SK-N-SH (cell line): ENCODE data around the gene PMVK. TPM values are rescaled to one million over a fixed set of nuclear protein-coding genes. Genes with fewer than 3 reads are reported as not detected.

ENCODE experiments used
- CTCF ChIA-PET: fragments of 300-600, 350-600 bp; formaldehyde crosslinking; extraction: SDS; loops from one replicate; lab custom pipeline; 2021; lab: Yijun Ruan, JAX
- POLR2A ChIA-PET: fragments of 350-600 bp; sonication (Branson Sonifier 250); formaldehyde crosslinking; extraction: SDS; loops from one replicate; lab custom pipeline; 2020; ENCODE audit warnings: antibody characterized with exemption, inconsistent platforms; lab: Yijun Ruan, JAX
- DNase-seq: peaks from one replicate; pipeline ENCODE4 v3.0.0; 2012
- H2AFZ ChIP-seq: fragments of 200-600 bp; sonication (generic); 2 replicates; pipeline ENCODE4 v1.8.1; 2016; ENCODE audit warnings: antibody characterized with exemption, mild to moderate bottlenecking, low read depth
- H3F3A ChIP-seq: fragments of 200-600 bp; sonication (generic); replicated peaks from 2 replicates; pipeline ENCODE3; 2016; ENCODE audit warnings: antibody characterized with exemption, mild to moderate bottlenecking; ENCODE audit not compliant: insufficient read depth
- H3K27ac ChIP-seq, 2 experiments: fragments of 200-500 bp in 1 of 2; fragments of 200-600 bp in 1 of 2; sonication (Bioruptor generic) in 1 of 2; sonication (generic), shearing (Covaris generic) in 1 of 2; 2 replicates each; pipeline versions ENCODE4 v1.5.1 to v1.6.1; 2014 to 2016; ENCODE audit warnings: low read depth in 2 of 2, inconsistent platforms in 1 of 2, low read length in 1 of 2, mild to moderate bottlenecking in 1 of 2, mixed read lengths in 1 of 2
- H3K27me3 ChIP-seq: fragments of 200-600 bp; sonication (generic), shearing (Covaris generic); 2 replicates; pipeline ENCODE4 v1.6.1; 2016; ENCODE audit warnings: mixed run types; ENCODE audit not compliant: insufficient read depth
- H3K36me3 ChIP-seq, 2 experiments: fragments of 200-500 bp in 1 of 2; fragments of 200-600 bp in 1 of 2; sonication (Bioruptor generic) in 1 of 2; sonication (generic) in 1 of 2; replicated peaks in 1 of 2; 2 replicates each; pipeline versions ENCODE3 to v1.5.1; 2014 to 2016; ENCODE audit warnings: low read length in 1 of 2, mild to moderate bottlenecking in 1 of 2; ENCODE audit not compliant: insufficient read depth in 2 of 2, control insufficient read depth in 1 of 2
- H3K4me1 ChIP-seq, 2 experiments: fragments of 200-500 bp in 1 of 2; fragments of 200-600 bp in 1 of 2; sonication (Bioruptor generic) in 1 of 2; sonication (generic), shearing (Covaris generic) in 1 of 2; 2 replicates each; pipeline versions ENCODE4 v1.5.1 to v1.6.1; 2014 to 2016; ENCODE audit warnings: low read depth in 1 of 2, low read length in 1 of 2, mixed run types in 1 of 2; ENCODE audit not compliant: insufficient read depth in 2 of 2, control insufficient read depth in 1 of 2
- H3K4me2 ChIP-seq: fragments of 200-600 bp; sonication (generic), shearing (Covaris generic); 2 replicates; pipeline ENCODE4 v1.6.1; 2017; ENCODE audit warnings: mixed run types
- H3K4me3 ChIP-seq, 2 experiments: fragments of 200-500 bp in 1 of 2; fragments of 200-600 bp in 1 of 2; sonication (Bioruptor generic) in 1 of 2; sonication (generic), shearing (Covaris generic) in 1 of 2; 2 replicates each; pipeline versions ENCODE4 v1.5.1 to v1.8.1; 2014 to 2016; ENCODE audit warnings: low read depth in 2 of 2, inconsistent platforms in 1 of 2, low read length in 1 of 2, mild to moderate bottlenecking in 1 of 2, mixed read lengths in 1 of 2, moderate library complexity in 1 of 2
- H3K79me2 ChIP-seq: fragments of 200-600 bp; sonication (generic); 2 replicates; pipeline ENCODE4 v1.8.1; 2017; ENCODE audit warnings: mild to moderate bottlenecking; ENCODE audit not compliant: insufficient read depth
- H3K9ac ChIP-seq: fragments of 200-600 bp; sonication (generic); 2 replicates; pipeline ENCODE4 v1.6.1; 2017; ENCODE audit warnings: mixed run types
- H3K9me2 ChIP-seq: fragments of 200-600 bp; sonication (generic); 2 replicates; pipeline ENCODE4 v1.6.1; 2017; ENCODE audit warnings: mixed run types
- H3K9me3 ChIP-seq: fragments of 200-600 bp; sonication (generic); 2 replicates; pipeline ENCODE4 v1.6.1; 2017; ENCODE audit warnings: mixed run types, mild to moderate bottlenecking, moderate library complexity
- H4K20me1 ChIP-seq: fragments of 200-600 bp; sonication (generic); 2 replicates; pipeline ENCODE4 v1.6.1; 2017; ENCODE audit warnings: mild to moderate bottlenecking, mixed run types; ENCODE audit not compliant: insufficient read depth
- JUND ChIP-seq: IDR thresholded peaks from 2 replicates; pipeline ENCODE4 v1.4.0; 2012
- MEF2A ChIP-seq: IDR thresholded peaks from 2 replicates; pipeline ENCODE4 v1.4.0; 2012; ENCODE audit warnings: low read depth, borderline replicate concordance
- MXI1 ChIP-seq: IDR thresholded peaks from 2 replicates; pipeline ENCODE4 v1.6.1; 2012; ENCODE audit warnings: mild to moderate bottlenecking, low read depth, low read length, improper control_type of control experiment
- NFIC ChIP-seq: IDR thresholded peaks from 2 replicates; pipeline ENCODE4 v1.4.0; 2012; ENCODE audit warnings: borderline replicate concordance
- RXRA ChIP-seq: IDR thresholded peaks from 2 replicates; pipeline ENCODE4 v1.4.0; 2012; ENCODE audit warnings: low read depth, mild to moderate bottlenecking, borderline replicate concordance
- TCF12 ChIP-seq: IDR thresholded peaks from 2 replicates; pipeline ENCODE4 v1.4.0; 2012
- WGBS: methylation state at CpG from one replicate; pipeline ENCODE4 v1.1.6; 2017; ENCODE audit warnings: low lambda C conversion rate; 5-methylcytosine and 5-hydroxymethylcytosine counted together
- polyA plus RNA-seq, 3 experiments: library from polyadenylated mRNA; depleted of rRNA; stranded (reverse); fragments of >200 nt; gene quantifications; 2 replicates each; pipeline ENCODE4 v1.2.3, GENCODE V29; 2012
- TF ChIP-seq, protein P1 (sequence below): IDR thresholded peaks from 2 replicates; pipeline ENCODE4 v1.4.0; 2012; ENCODE audit warnings: low read depth, borderline replicate concordance
- TF ChIP-seq, protein P2 (sequence below): IDR thresholded peaks from 2 replicates; pipeline ENCODE4 v1.4.0; 2012; ENCODE audit warnings: low read depth
- TF ChIP-seq, protein P3 (sequence below): fragments of 200-600 bp; sonication (generic); IDR thresholded peaks from 2 replicates; pipeline ENCODE4 v1.6.1; 2017; ENCODE audit warnings: antibody characterized with exemption, mild to moderate bottlenecking, moderate library complexity
- TF ChIP-seq, protein P4 (sequence below): IDR thresholded peaks from 2 replicates; pipeline ENCODE4; 2012
- TF ChIP-seq, protein P5 (sequence below): IDR thresholded peaks from 2 replicates; pipeline ENCODE4 v1.6.1; 2012; ENCODE audit warnings: mild to moderate bottlenecking, low read depth, low read length, moderate library complexity

Gene PMVK
- polyA plus RNA-seq, 1 of the 3 experiments (the other 2 are of a cell fraction) = 59.6 TPM

DNA sequence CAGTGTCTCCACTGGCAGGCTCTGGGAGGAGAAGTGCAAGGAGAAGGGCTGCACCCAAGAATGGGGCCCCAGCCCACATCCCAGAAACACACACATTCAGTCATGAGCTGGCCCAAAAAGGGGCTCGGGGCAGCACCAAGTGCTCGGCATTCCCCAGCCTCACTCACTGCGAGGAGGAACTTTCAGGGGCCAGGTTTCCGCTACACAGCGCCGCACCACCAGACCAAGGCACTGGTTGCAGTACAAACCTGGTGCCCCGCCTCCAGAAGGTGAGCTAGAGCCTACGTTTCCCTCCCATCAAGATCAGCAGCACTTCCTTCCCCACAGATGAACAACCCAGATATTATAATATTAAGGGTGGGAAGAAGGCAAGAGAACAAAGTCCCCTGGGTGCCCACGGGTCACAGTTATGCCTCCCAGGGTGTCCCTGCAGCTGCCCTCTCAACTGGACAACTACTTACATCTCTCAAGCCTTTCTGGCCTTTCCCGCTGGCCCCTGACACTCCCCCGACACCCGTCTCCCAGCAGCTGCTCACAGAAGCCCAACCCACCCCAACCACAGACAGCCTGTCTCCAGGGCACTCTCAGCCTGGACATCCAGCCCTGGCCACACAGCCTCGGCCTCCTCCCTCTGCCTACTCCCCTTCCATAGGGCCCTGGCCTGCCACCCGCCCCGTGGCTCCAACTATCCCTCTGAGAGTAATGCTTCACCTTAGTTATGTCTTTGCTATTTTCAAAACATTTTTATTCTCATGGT is 15.6 kb upstream of the PMVK start:
- Histone ChIP-seq H3K9me2 (no peaks in the 10 kb centered on the region), H4K20me1 (no peaks in the 10 kb centered on the region), H3K9me3 (no peaks in the 10 kb centered on the region), H3K4me2 (no peak overlapping the region), H2AFZ (no peak overlapping the region), H3K79me2 (no peaks in the 10 kb centered on the region)
- CTCF ChIA-PET = interaction anchor here (0.8 to 37.5 kb wide), 9 partner anchors 9 to 392 kb away, joined by 3 to 640 read pairs (median 4); partner anchors contain the start of genes LENEP, PMVK, PYGO2 and ZBTB7B
- peak; percentile 49 for DNase-seq
- WGBS = 76% methylated on average over 15 of the region's 15 CpGs
- TF ChIP-seq, protein P1, sequence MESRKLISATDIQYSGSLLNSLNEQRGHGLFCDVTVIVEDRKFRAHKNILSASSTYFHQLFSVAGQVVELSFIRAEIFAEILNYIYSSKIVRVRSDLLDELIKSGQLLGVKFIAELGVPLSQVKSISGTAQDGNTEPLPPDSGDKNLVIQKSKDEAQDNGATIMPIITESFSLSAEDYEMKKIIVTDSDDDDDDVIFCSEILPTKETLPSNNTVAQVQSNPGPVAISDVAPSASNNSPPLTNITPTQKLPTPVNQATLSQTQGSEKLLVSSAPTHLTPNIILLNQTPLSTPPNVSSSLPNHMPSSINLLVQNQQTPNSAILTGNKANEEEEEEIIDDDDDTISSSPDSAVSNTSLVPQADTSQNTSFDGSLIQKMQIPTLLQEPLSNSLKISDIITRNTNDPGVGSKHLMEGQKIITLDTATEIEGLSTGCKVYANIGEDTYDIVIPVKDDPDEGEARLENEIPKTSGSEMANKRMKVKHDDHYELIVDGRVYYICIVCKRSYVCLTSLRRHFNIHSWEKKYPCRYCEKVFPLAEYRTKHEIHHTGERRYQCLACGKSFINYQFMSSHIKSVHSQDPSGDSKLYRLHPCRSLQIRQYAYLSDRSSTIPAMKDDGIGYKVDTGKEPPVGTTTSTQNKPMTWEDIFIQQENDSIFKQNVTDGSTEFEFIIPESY = no peak
- no peak for TF ChIP-seq MXI1
- TF ChIP-seq TCF12 = no peak
- no peak for TF ChIP-seq JUND
- TF ChIP-seq NFIC = no peak
- TF ChIP-seq, protein P2, sequence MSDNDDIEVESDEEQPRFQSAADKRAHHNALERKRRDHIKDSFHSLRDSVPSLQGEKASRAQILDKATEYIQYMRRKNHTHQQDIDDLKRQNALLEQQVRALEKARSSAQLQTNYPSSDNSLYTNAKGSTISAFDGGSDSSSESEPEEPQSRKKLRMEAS = no peak
- TF ChIP-seq, protein P3, sequence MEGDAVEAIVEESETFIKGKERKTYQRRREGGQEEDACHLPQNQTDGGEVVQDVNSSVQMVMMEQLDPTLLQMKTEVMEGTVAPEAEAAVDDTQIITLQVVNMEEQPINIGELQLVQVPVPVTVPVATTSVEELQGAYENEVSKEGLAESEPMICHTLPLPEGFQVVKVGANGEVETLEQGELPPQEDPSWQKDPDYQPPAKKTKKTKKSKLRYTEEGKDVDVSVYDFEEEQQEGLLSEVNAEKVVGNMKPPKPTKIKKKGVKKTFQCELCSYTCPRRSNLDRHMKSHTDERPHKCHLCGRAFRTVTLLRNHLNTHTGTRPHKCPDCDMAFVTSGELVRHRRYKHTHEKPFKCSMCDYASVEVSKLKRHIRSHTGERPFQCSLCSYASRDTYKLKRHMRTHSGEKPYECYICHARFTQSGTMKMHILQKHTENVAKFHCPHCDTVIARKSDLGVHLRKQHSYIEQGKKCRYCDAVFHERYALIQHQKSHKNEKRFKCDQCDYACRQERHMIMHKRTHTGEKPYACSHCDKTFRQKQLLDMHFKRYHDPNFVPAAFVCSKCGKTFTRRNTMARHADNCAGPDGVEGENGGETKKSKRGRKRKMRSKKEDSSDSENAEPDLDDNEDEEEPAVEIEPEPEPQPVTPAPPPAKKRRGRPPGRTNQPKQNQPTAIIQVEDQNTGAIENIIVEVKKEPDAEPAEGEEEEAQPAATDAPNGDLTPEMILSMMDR = no peak
- TF ChIP-seq, protein P4, sequence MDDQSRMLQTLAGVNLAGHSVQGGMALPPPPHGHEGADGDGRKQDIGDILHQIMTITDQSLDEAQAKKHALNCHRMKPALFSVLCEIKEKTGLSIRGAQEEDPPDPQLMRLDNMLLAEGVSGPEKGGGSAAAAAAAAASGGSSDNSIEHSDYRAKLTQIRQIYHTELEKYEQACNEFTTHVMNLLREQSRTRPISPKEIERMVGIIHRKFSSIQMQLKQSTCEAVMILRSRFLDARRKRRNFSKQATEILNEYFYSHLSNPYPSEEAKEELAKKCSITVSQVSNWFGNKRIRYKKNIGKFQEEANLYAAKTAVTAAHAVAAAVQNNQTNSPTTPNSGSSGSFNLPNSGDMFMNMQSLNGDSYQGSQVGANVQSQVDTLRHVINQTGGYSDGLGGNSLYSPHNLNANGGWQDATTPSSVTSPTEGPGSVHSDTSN = no peak
- TF ChIP-seq, all 33 proteins: peak for 0
- POLR2A ChIA-PET = interaction anchor here (1.6 kb wide), 1 partner anchor 9 kb away, joined by 5 read pairs; the partner anchor contains the start of gene PYGO2
- Histone ChIP-seq H3K27ac (no peak overlapping the region), H3K36me3 (peaks cover 0 to 19% of the 10 kb centered on the region in 2 experiments), H3F3A (peaks cover 5% of the 10 kb centered on the region), H3K4me3 (no peak overlapping the region), H3K4me1 (peaks cover 0 to 42% of the 10 kb centered on the region in 2 experiments; a peak in 3 of 4 replicates), H3K9ac (no peak overlapping the region), H3K27me3 (no peaks in the 10 kb centered on the region)

DNA sequence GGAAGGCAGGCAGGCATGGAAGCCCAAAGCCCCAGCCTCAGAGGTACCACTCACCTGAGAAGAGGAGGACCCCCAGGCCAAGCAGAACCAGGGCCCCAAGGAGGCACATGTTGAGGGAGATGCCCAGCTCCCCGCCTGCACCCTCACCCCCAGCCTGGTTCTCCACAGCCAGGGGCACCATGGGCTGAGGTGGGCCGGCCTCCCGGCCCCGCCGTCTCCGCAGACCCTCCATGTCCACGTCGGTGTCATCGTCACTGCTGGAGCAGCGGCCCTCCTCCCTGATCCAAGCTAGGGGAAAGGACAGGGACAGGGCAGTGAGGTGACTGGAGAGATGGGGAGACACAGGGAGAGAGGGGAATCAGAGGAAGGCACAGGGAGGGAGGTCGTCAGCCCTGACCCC is 11.6 kb upstream of the PMVK start:
- no peaks in the 10 kb centered on the region for H3K9me3 ChIP-seq
- H4K20me1 ChIP-seq = no peaks in the 10 kb centered on the region
- no peak overlapping the region for H3K4me3 ChIP-seq
- H3K27ac ChIP-seq = no peak overlapping the region
- no peak overlapping the region for H3K4me2 ChIP-seq
- CTCF ChIA-PET = interaction anchor here (0.9 to 4.9 kb wide), 7 partner anchors 14 to 389 kb away, joined by 3 to 20 read pairs (median 4); partner anchors contain the start of genes ADAM15 and PYGO2
- H3K36me3 ChIP-seq = peaks cover 0 to 30% of the 10 kb centered on the region in 2 experiments
- H3K27me3 ChIP-seq = no peaks in the 10 kb centered on the region
- no peaks in the 10 kb centered on the region for H3K9me2 ChIP-seq
- no peak for DNase-seq
- TF ChIP-seq, protein P5, sequence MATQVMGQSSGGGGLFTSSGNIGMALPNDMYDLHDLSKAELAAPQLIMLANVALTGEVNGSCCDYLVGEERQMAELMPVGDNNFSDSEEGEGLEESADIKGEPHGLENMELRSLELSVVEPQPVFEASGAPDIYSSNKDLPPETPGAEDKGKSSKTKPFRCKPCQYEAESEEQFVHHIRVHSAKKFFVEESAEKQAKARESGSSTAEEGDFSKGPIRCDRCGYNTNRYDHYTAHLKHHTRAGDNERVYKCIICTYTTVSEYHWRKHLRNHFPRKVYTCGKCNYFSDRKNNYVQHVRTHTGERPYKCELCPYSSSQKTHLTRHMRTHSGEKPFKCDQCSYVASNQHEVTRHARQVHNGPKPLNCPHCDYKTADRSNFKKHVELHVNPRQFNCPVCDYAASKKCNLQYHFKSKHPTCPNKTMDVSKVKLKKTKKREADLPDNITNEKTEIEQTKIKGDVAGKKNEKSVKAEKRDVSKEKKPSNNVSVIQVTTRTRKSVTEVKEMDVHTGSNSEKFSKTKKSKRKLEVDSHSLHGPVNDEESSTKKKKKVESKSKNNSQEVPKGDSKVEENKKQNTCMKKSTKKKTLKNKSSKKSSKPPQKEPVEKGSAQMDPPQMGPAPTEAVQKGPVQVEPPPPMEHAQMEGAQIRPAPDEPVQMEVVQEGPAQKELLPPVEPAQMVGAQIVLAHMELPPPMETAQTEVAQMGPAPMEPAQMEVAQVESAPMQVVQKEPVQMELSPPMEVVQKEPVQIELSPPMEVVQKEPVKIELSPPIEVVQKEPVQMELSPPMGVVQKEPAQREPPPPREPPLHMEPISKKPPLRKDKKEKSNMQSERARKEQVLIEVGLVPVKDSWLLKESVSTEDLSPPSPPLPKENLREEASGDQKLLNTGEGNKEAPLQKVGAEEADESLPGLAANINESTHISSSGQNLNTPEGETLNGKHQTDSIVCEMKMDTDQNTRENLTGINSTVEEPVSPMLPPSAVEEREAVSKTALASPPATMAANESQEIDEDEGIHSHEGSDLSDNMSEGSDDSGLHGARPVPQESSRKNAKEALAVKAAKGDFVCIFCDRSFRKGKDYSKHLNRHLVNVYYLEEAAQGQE = no peak
- TF ChIP-seq RXRA (no peak), MEF2A (no peak), JUND (no peak)
- no peaks in the 10 kb centered on the region for H3K79me2 ChIP-seq
- POLR2A ChIA-PET = no interaction called here
- peaks cover 7% of the 10 kb centered on the region for H3F3A ChIP-seq
- no peak overlapping the region for H3K9ac ChIP-seq
- H2AFZ ChIP-seq = no peak overlapping the region
- 88% methylated on average over 10 of the region's 11 CpGs for WGBS
- peaks cover 0 to 9% of the 10 kb centered on the region in 2 experiments; a peak in 1 of 4 replicates for H3K4me1 ChIP-seq
